K562 (cell line): ENCODE data around the gene WWTR1. TPM values are rescaled to one million over a fixed set of nuclear protein-coding genes. Genes with fewer than 3 reads are reported as not detected.

Source experiments
- ATAC-seq: fragments of 200-7000 bp; cut with Tn5 transposase; 3 replicates; pipeline ENCODE4 v1.9.1; 2020; ENCODE audit warnings: moderate library complexity
- BruUV-seq: library from RNA; stranded (reverse); fragments of 400-500 nt; replicated peaks from 2 replicates; lab custom pipeline; 2021; lab: Mats Ljungman, UMichigan
- CTCF ChIA-PET: fragments of 300-600 bp; formaldehyde crosslinking; extraction: SDS; loops from one replicate; lab custom pipeline; 2021; ENCODE audit warnings: low intra/inter-chr PET ratio; lab: Yijun Ruan, JAX
- POLR2A ChIA-PET: fragments of 300-600, 350-650 bp; sonication (Branson Sonifier 250); formaldehyde crosslinking; extraction: SDS; loops from one replicate; lab custom pipeline; 2021; ENCODE audit warnings: antibody characterized with exemption, inconsistent platforms; lab: Yijun Ruan, JAX
- DNase-seq, 4 experiments: peaks; one replicate each; pipeline versions ENCODE4 v3.0.0 to v3.0.0-alpha.2; 2011 to 2018; ENCODE audit warnings: low spot score in 3 of 4, mixed read lengths in 3 of 4; ENCODE audit errors: extremely low read depth in 1 of 4
- FAIRE-seq: peaks from 2 replicates; lab custom pipeline; 2011; peaks lifted over from hg19 to GRCh38; lab: Jason Lieb, UNC
- H2AFZ ChIP-seq: 2 replicates; pipeline ENCODE4 v1.6.0; 2011; ENCODE audit warnings: low read depth, low read length, control low read depth, inconsistent platforms
- H3K27ac ChIP-seq: fragments of 200-600 bp; 3 replicates; pipeline ENCODE4 v1.8.0; 2011; ENCODE audit warnings: low read depth, mild to moderate bottlenecking, control low read depth, inconsistent platforms, low read length, moderate library complexity, mixed read lengths; ENCODE audit errors: extremely low read depth
- H3K27me3 ChIP-seq, 2 experiments: fragments of 300-600 bp in 1 of 2; 2 replicates in 1 of 2; 3 replicates in 1 of 2; pipeline versions ENCODE4 v1.6.0 to v1.8.0; 2011; ENCODE audit warnings: inconsistent platforms in 2 of 2, low read length in 2 of 2, mild to moderate bottlenecking in 1 of 2, mixed read lengths in 1 of 2, moderate library complexity in 1 of 2; ENCODE audit not compliant: control insufficient read depth in 2 of 2, insufficient read depth in 2 of 2
- H3K36me3 ChIP-seq: fragments of 300-600 bp; 3 replicates; pipeline ENCODE4 v1.8.0; 2011; ENCODE audit warnings: mild to moderate bottlenecking, low read length, inconsistent platforms; ENCODE audit not compliant: control insufficient read depth, insufficient read depth
- H3K4me1 ChIP-seq, 2 experiments: fragments of 200-600 bp in 1 of 2; replicated peaks in 1 of 2; 2 replicates in 1 of 2; 3 replicates in 1 of 2; pipeline versions ENCODE4 v1.5.1 to v1.8.0; 2011; ENCODE audit warnings: inconsistent platforms in 2 of 2, low read length in 2 of 2, mild to moderate bottlenecking in 1 of 2, mixed read lengths in 1 of 2, moderate library complexity in 1 of 2; ENCODE audit not compliant: control insufficient read depth in 2 of 2, insufficient read depth in 2 of 2
- H3K4me2 ChIP-seq: 2 replicates; pipeline ENCODE4 v1.6.1; 2011; ENCODE audit warnings: low read length, control low read depth, inconsistent platforms, mixed read lengths; ENCODE audit not compliant: insufficient read depth
- H3K4me3 ChIP-seq: fragments of 200-600 bp; sonication (generic), shearing (Covaris generic); 2 replicates; pipeline ENCODE4 v1.5.1; 2016; ENCODE audit warnings: control low read depth, inconsistent platforms
- H3K79me2 ChIP-seq: fragments of 200-600 bp; 3 replicates; pipeline ENCODE4 v1.8.0; 2011; ENCODE audit warnings: low read length, inconsistent platforms; ENCODE audit not compliant: control insufficient read depth, insufficient read depth
- H3K9ac ChIP-seq, 2 experiments: 2 replicates each; pipeline versions ENCODE4 v1.6.0 to v1.6.1; 2011; ENCODE audit warnings: low read depth in 2 of 2, low read length in 2 of 2, control low read depth in 1 of 2, inconsistent platforms in 1 of 2, mild to moderate bottlenecking in 1 of 2, mixed read lengths in 1 of 2; ENCODE audit not compliant: insufficient read depth in 1 of 2
- H3K9me1 ChIP-seq: one replicate; pipeline ENCODE4 v1.6.0; 2011; ENCODE audit warnings: inconsistent platforms, mild to moderate bottlenecking, low read length, moderate library complexity; ENCODE audit not compliant: control insufficient read depth, insufficient read depth
- H3K9me3 ChIP-seq: replicated peaks from 2 replicates; pipeline ENCODE4 v1.5.1; 2011; ENCODE audit warnings: low read depth, low read length, inconsistent platforms; ENCODE audit not compliant: control insufficient read depth, insufficient read depth
- H4K20me1 ChIP-seq: replicated peaks from 2 replicates; pipeline ENCODE4 v1.6.1; 2011; ENCODE audit warnings: low read length, inconsistent platforms, mixed read lengths; ENCODE audit not compliant: control insufficient read depth, insufficient read depth
- ERF ChIP-seq: fragments of 450-650 bp; formaldehyde crosslinking; IDR thresholded peaks from 2 replicates; pipeline ENCODE4 v1.4.0; 2020; ENCODE audit warnings: mild to moderate bottlenecking, mixed read lengths
- HDAC2 ChIP-seq: fragments of 450-650 bp; IDR thresholded peaks from 2 replicates; pipeline ENCODE4 v1.6.1; 2016; ENCODE audit warnings: mild to moderate bottlenecking
- HNRNPLL ChIP-seq: fragments of 200-400 bp; formaldehyde crosslinking; IDR thresholded peaks from 2 replicates; pipeline ENCODE4 v1.6.1; 2017; ENCODE audit warnings: low read length, low read depth, mild to moderate bottlenecking; ENCODE audit not compliant: poor library complexity, severe bottlenecking
- KLF1 ChIP-seq: fragments of 450-650 bp; IDR thresholded peaks from 2 replicates; pipeline ENCODE4 v1.6.1; 2016; ENCODE audit warnings: missing genetic modification characterization, missing compliant biosample characterization
- PPARD ChIP-seq: fragments of 250-450 bp; sonication (Bioruptor Pico); IDR thresholded peaks from 2 replicates; pipeline ENCODE4 v1.8.0; 2022; ENCODE audit warnings: inconsistent platforms, mild to moderate bottlenecking, moderate library complexity
- SIX5 ChIP-seq, 2 experiments: IDR thresholded peaks; 2 replicates each; pipeline ENCODE4 v1.6.1; 2011; ENCODE audit warnings: low read length in 2 of 2, borderline replicate concordance in 1 of 2, low read depth in 1 of 2, mild to moderate bottlenecking in 1 of 2, moderate library complexity in 1 of 2; ENCODE audit not compliant: insufficient read depth in 1 of 2
- SMAD1 ChIP-seq: fragments of 150-350 bp; IDR thresholded peaks from 2 replicates; pipeline ENCODE4 v1.6.1; 2014; ENCODE audit warnings: low read length, low read depth; ENCODE audit not compliant: partially characterized antibody
- SRSF7 ChIP-seq: fragments of 200-400 bp; formaldehyde crosslinking; optimal IDR thresholded peaks from 2 replicates; pipeline ENCODE3; 2017; ENCODE audit warnings: mild to moderate bottlenecking, low read depth, low read length
- TARDBP ChIP-seq: fragments of 450-650 bp; IDR thresholded peaks from 2 replicates; pipeline ENCODE4 v1.6.1; 2016
- ZFP36 ChIP-seq: fragments of 150-350 bp; IDR thresholded peaks from 2 replicates; pipeline ENCODE4 v1.6.1; 2018; ENCODE audit warnings: low read length, low read depth; ENCODE audit not compliant: partially characterized antibody
- ZKSCAN3 ChIP-seq: fragments of 250-450 bp; sonication (Bioruptor Pico); IDR thresholded peaks from 2 replicates; pipeline ENCODE4 v1.4.0; 2020
- ZNF23 ChIP-seq: fragments of 250-450 bp; sonication (Bioruptor Pico); IDR thresholded peaks from 2 replicates; pipeline ENCODE4 v1.4.0; 2020; ENCODE audit warnings: mild to moderate bottlenecking
- ZNF253 ChIP-seq: fragments of 250-450 bp; sonication (Bioruptor Pico); conservative IDR thresholded peaks from 2 replicates; pipeline ENCODE4 v1.6.1; 2021; ENCODE audit warnings: mild to moderate bottlenecking
- ZNF445 ChIP-seq: fragments of 250-450 bp; sonication (Bioruptor Pico); IDR thresholded peaks from 2 replicates; pipeline ENCODE4 v1.4.0; 2020; ENCODE audit warnings: low read depth, mild to moderate bottlenecking, moderate library complexity
- WGBS: fragments of 100-300 bp; shearing (Covaris generic); methylation state at CpG from one replicate; pipeline ENCODE4 v1.1.6; 2016; ENCODE audit warnings: low coverage, mixed read lengths; ENCODE audit not compliant: insufficient coverage; ENCODE audit errors: missing lambda C conversion rate; 5-methylcytosine and 5-hydroxymethylcytosine counted together
- in situ Hi-C: fragments of 300-500 bp; cut with MboI; formaldehyde crosslinking; loops from 4 replicates; pipeline ENCODE4 v1.15.0; 2018; ENCODE audit warnings: inconsistent platforms, mixed read lengths
- intact Hi-C: fragments of 100-400 bp; cut with micrococcal nuclease; formaldehyde crosslinking; loops from 2 replicates; pipeline ENCODE4 v1.14.2; 2022
- polyA plus RNA-seq, 8 experiments: library from polyadenylated mRNA; depleted of rRNA in 4 of 8; stranded (reverse) in 5 of 8; unstranded in 3 of 8; fragments of >200 nt; fragmentation: Nextera tagmentation in 2 of 8; fragmentation: Illumina TruSeq in 1 of 8; extraction: Ambion mirVana in 2 of 8; extraction: Trizol in 1 of 8; gene quantifications; 2 replicates each; pipeline versions ENCODE4 v1.2.1 to v1.2.3, GENCODE V29; 2011 to 2014; ENCODE audit warnings: inconsistent platforms in 1 of 8, missing spikeins in 1 of 8
- total RNA-seq, 7 experiments: library from RNA; depleted of rRNA in 6 of 7; stranded (reverse); fragments of >200 nt in 6 of 7; fragmentation: Illumina TruSeq in 2 of 7; extraction: Trizol in 2 of 7; gene quantifications; 2 replicates each; pipeline versions ENCODE4 v1.2.1 to v1.2.3, GENCODE V29; 2011 to 2021; ENCODE audit warnings: low replicate concordance in 1 of 7
- TF ChIP-seq, protein P1 (sequence below): IDR thresholded peaks from 3 replicates; pipeline ENCODE4 v1.6.1; 2011; ENCODE audit warnings: borderline replicate concordance, mild to moderate bottlenecking; ENCODE audit not compliant: insufficient read length, insufficient read depth
- TF ChIP-seq, protein P2 (sequence below): fragments of 250-450 bp; sonication (Bioruptor Pico); IDR thresholded peaks from 2 replicates; pipeline ENCODE4 v1.5.0; 2021; ENCODE audit warnings: mild to moderate bottlenecking, borderline replicate concordance
- TF ChIP-seq, protein P3 (sequence below): fragments of 250-450 bp; sonication (Bioruptor Pico); IDR thresholded peaks from 2 replicates; pipeline ENCODE4 v1.5.1; 2021; ENCODE audit warnings: mild to moderate bottlenecking

WWTR1 gene
- total and polyA plus RNA-seq, 9 of the 15 experiments (the other 6 are each of a cell fraction or from before 2014, with no cell fraction given), result 0.04 to 1.5 (median 0.60) TPM

DNA sequence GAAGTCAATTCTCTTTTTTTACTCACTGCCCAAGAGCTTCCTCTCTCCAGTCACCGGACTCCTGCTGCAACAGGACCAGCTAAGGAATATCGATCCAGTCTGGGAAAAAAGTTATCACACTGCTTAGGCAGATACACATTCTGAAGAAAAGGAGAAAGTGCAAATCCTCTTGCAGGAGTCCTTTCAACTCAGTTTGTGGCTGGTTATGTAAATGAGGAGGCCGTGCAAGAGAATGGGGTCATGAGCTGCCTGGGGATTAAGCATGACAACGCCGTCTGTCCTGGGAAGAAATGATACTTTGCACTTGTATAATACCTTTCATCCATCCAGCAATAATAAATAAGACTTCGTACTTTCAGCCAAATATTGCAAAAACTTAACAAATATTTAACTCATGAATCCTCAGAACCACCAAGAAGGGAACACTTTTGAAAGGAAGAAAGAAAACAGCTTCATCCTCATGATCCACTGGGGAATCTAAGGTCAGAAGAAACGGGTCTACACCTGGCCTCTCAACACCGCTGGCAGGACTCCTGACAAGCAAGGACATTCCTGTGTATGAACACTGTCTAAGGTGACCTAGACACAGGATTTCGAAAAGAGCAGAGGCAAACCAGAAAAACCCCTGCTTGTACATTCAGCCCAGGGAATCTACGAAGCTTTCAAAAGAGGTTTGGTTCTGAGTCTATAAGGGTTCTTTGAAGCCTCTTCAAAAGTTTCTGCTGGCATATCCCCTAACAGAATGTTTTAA lies 13.1 kb upstream of the WWTR1 start (continued):
- TF ChIP-seq, protein P1, sequence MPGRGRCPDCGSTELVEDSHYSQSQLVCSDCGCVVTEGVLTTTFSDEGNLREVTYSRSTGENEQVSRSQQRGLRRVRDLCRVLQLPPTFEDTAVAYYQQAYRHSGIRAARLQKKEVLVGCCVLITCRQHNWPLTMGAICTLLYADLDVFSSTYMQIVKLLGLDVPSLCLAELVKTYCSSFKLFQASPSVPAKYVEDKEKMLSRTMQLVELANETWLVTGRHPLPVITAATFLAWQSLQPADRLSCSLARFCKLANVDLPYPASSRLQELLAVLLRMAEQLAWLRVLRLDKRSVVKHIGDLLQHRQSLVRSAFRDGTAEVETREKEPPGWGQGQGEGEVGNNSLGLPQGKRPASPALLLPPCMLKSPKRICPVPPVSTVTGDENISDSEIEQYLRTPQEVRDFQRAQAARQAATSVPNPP, result no peak
- TF ChIP-seq SMAD1 (no peak), HNRNPLL (no peak), PPARD (CRISPR knock-in tag) (no peak), ZKSCAN3 (CRISPR knock-in tag) (no peak), ZNF23 (CRISPR knock-in tag) (no peak), HDAC2 (no peak), TARDBP (no peak), SRSF7 (no peak), ERF (CRISPR knock-in tag) (no peak)

DNA sequence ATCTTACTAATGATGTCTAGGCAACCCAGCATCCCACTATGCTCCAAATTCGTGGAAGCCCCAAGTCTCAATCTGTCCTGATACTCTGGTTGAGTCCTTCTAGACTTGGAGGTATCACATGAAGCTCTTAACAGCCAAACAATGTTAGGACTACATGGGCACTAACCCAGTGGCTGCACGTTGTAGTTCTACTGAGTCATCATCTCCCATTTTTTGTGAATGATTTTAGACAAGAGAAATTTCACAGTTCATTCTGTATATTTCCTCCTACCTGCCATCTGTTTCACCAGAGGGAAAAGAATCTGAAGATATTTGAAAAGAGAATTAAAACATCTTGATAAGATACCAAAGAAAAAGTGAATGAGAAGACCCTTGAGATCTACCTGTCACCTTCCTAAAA lies 9.8 kb upstream of the WWTR1 start:
- FAIRE-seq (no peak), DNase-seq (no peak), ATAC-seq (no peak)
- 0% methylated on average over 2 of the region's 2 CpGs for WGBS
- in situ Hi-C loops, result no loop called here
- peaks cover 0 to 4% of the 10 kb centered on the region in 2 experiments; a peak in 1 of 5 replicates for H3K27me3 ChIP-seq
- H3K9me3 ChIP-seq, result no peaks in the 10 kb centered on the region
- BruUV-seq, result no TSS peak
- H3K4me2 ChIP-seq, result no peak overlapping the region
- H2AFZ ChIP-seq, result no peak overlapping the region
- no peak overlapping the region for H3K4me3 ChIP-seq
- H3K27ac ChIP-seq, result no peak overlapping the region
- H4K20me1 ChIP-seq, result no peaks in the 10 kb centered on the region
- CTCF ChIA-PET, result no interaction called here
- intact Hi-C loops, result no loop called here
- no peaks in the 10 kb centered on the region for H3K36me3 ChIP-seq
- no peak overlapping the region for H3K9ac ChIP-seq
- H3K79me2 ChIP-seq, result no peaks in the 10 kb centered on the region
- no peaks in the 10 kb centered on the region for H3K9me1 ChIP-seq
- POLR2A ChIA-PET, result no interaction called here
- no peaks in the 10 kb centered on the region; a peak in 1 of 5 replicates for H3K4me1 ChIP-seq
- no peak for TF ChIP-seq ZFP36
- TF ChIP-seq KLF1 (tag), result no peak
- TF ChIP-seq, protein P2, sequence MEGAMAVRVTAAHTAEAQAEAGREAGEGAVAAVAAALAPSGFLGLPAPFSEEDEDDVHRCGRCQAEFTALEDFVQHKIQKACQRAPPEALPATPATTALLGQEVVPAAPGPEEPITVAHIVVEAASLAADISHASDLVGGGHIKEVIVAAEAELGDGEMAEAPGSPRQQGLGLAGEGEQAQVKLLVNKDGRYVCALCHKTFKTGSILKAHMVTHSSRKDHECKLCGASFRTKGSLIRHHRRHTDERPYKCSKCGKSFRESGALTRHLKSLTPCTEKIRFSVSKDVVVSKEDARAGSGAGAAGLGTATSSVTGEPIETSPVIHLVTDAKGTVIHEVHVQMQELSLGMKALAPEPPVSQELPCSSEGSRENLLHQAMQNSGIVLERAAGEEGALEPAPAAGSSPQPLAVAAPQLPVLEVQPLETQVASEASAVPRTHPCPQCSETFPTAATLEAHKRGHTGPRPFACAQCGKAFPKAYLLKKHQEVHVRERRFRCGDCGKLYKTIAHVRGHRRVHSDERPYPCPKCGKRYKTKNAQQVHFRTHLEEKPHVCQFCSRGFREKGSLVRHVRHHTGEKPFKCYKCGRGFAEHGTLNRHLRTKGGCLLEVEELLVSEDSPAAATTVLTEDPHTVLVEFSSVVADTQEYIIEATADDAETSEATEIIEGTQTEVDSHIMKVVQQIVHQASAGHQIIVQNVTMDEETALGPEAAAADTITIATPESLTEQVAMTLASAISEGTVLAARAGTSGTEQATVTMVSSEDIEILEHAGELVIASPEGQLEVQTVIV (CRISPR knock-in tag), result no peak
- TF ChIP-seq, protein P3, sequence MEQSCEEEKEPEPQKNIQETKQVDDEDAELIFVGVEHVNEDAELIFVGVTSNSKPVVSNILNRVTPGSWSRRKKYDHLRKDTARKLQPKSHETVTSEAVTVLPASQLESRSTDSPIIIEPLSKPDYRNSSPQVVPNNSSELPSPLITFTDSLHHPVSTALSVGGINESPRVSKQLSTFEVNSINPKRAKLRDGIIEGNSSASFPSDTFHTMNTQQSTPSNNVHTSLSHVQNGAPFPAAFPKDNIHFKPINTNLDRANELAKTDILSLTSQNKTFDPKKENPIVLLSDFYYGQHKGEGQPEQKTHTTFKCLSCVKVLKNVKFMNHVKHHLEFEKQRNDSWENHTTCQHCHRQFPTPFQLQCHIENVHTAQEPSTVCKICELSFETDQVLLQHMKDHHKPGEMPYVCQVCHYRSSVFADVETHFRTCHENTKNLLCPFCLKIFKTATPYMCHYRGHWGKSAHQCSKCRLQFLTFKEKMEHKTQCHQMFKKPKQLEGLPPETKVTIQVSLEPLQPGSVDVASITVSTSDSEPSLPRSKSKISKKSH (CRISPR knock-in tag), result no peak
- no peak for TF ChIP-seq SIX5 (IDR thresholded peaks at IDR 0.05; ENCODE audit: borderline replicate concordance in 1 of 2, insufficient read depth in 1 of 2, low read depth in 1 of 2, low read length in 2 of 2)
- TF ChIP-seq ZNF445 (CRISPR knock-in tag), result no peak
- no peak for TF ChIP-seq ZNF253 (CRISPR knock-in tag)
